Activated naive CD8-positive, alpha-beta T cell treated with anti-CD3 and anti-CD28 coated beads, Interleukin-2, amount 50 U/mL, for 24 hours (primary cell): ENCODE measurements around the gene SLC6A5.

Experiments
- ATAC-seq: fragments of 150-1000 bp; cut with Tn5 transposase; one replicate; pipeline ENCODE4 v1.10.0; 2021
- DNase-seq: peaks from one replicate; pipeline ENCODE4 v3.0.0; 2021
- H3K27ac Mint-ChIP-seq: one replicate; pipeline ENCODE4 v1.8.0; 2021; ENCODE audit warnings: mild to moderate bottlenecking, mixed read lengths
- H3K27me3 Mint-ChIP-seq: one replicate; pipeline ENCODE4 v1.8.0; 2021; ENCODE audit warnings: mixed read lengths
- H3K36me3 Mint-ChIP-seq: one replicate; pipeline ENCODE4 v1.8.0; 2021; ENCODE audit warnings: low read depth, mixed read lengths
- H3K4me1 Mint-ChIP-seq: one replicate; pipeline ENCODE4 v1.8.0; 2021; ENCODE audit warnings: mixed read lengths
- H3K4me3 Mint-ChIP-seq: one replicate; pipeline ENCODE4 v1.8.0; 2021; ENCODE audit warnings: mild to moderate bottlenecking, moderate library complexity, mixed read lengths
- H3K9me3 Mint-ChIP-seq: one replicate; pipeline ENCODE4 v1.8.0; 2021; ENCODE audit warnings: mixed read lengths

The SLC6A5 gene

DNA sequence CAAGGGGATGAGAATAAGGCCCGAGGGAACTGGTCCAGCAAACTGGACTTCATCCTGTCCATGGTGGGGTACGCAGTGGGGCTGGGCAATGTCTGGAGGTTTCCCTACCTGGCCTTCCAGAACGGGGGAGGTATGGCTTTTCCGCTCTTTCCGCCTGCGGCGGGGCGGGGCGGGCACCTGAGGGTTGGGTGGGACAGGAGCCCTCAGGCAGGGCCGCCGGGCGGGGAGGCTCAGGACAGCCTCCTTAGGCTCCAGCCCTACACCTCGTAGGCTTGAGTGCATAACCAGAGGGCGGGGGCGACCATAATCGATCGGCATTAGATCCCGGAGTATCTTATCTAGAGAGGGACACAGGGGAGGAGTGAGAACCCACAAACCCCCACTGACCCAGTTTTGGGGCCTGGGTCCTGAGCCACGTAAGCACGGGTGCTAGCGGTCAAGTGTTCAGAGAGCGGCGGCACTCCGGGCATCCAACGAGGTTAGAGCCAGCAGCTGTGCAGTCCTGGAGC, 4.9 kb downstream of the SLC6A5 start:
- Mint-ChIP-seq H3K27ac (no peak overlapping the region), H3K4me3 (no peak overlapping the region), H3K36me3 (no peaks in the 10 kb centered on the region), H3K4me1 (no peaks in the 10 kb centered on the region), H3K9me3 (peaks cover 9% of the 10 kb centered on the region), H3K27me3 (peaks cover 93% of the 10 kb centered on the region)
- DNase-seq (no peak), ATAC-seq (no peak)

DNA sequence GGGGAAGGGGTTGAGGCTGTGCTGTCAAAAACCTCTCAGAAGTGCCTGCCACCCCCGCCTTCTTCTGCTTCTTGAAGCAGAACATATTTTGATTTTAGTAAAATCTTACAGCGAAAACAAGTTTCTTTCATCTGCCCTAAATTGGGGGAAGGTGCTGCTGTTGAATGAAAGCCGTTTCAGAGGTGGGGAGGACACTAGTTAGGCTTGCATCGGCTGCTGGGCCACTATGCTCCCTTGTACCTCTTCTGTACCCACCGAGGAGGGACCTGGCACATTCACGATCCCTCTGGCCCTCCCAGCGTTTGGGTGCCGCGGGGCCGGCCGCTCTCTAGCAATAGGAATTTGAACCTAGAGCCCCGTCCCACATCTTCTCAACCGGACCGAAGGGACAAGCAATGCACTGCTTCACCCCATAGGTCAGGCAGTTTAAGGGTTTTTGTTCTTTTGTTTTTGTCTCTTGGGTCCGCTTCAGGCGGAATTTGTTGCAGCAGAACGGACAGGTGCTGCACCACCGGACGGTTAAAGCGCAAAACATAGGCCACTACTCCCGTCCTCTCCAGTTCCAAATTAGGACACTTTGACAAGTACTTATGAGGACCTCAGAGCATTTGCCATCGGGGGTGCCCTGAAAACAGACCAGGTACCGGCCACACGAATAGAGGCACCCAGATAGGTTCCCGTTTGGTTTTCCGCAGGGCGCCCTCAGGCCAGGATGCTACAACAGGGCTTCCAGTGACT, 5.6 kb downstream of the SLC6A5 start:
- peaks cover 91% of the 10 kb centered on the region for H3K27me3 Mint-ChIP-seq
- H3K27ac Mint-ChIP-seq, result no peak overlapping the region
- H3K4me1 Mint-ChIP-seq, result peaks cover 1% of the 10 kb centered on the region
- DNase-seq (no peak), ATAC-seq (no peak)
- no peak overlapping the region for H3K4me3 Mint-ChIP-seq
- no peaks in the 10 kb centered on the region for H3K36me3 Mint-ChIP-seq
- peaks cover 5% of the 10 kb centered on the region for H3K9me3 Mint-ChIP-seq

DNA sequence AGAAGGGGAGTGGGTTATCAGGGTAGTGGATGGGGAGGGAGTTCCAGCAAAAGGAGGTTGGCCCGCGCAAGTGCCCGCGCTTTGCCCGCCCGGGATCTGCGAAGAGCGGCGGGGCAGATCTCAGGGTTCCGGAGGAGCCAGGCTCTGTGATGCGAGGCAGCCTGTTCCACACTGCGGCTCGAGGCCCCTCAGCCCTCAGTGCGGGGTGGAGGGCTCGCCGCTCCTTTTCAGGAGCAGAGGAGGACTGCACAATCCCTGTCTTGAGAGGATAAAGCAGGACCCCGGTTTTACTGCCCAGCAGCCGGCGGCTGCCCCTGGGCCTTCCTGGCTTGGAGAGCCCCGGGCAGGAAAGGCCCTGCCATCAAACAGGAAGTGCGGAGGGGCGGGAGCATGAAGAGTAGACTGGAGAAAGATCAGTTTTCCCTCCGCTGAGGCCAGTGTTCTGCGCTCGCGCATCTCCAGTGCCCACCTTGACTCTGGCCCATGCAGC, 6.2 kb downstream of the SLC6A5 start:
- no peak for ATAC-seq
- H3K36me3 Mint-ChIP-seq, result no peaks in the 10 kb centered on the region
- H3K4me1 Mint-ChIP-seq, result peaks cover 6% of the 10 kb centered on the region
- no peak for DNase-seq
- no peak overlapping the region for H3K4me3 Mint-ChIP-seq
- no peak overlapping the region for H3K27ac Mint-ChIP-seq
- H3K27me3 Mint-ChIP-seq, result peaks cover 90% of the 10 kb centered on the region
- H3K9me3 Mint-ChIP-seq, result no peaks in the 10 kb centered on the region

DNA sequence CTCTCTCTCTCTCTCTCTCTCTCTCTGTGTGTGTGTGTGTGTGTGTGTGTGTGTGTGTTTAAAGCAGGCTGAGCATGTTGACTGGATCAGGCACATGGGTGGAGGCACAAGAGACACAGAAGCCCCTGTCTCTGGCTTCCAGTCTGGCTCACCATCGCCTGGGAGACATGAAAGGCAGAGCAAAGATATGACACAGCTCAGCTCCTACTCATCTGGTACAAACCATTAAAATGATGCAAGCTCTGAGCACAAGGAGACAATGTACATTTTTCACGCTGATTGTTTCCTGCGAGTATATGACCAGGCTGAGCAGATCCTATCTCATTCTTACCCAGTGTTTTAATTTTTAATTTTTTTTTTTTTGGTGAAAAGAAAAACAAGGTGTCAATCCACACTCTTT, 9.5 kb downstream of the SLC6A5 start:
- ATAC-seq, result no peak

DNA sequence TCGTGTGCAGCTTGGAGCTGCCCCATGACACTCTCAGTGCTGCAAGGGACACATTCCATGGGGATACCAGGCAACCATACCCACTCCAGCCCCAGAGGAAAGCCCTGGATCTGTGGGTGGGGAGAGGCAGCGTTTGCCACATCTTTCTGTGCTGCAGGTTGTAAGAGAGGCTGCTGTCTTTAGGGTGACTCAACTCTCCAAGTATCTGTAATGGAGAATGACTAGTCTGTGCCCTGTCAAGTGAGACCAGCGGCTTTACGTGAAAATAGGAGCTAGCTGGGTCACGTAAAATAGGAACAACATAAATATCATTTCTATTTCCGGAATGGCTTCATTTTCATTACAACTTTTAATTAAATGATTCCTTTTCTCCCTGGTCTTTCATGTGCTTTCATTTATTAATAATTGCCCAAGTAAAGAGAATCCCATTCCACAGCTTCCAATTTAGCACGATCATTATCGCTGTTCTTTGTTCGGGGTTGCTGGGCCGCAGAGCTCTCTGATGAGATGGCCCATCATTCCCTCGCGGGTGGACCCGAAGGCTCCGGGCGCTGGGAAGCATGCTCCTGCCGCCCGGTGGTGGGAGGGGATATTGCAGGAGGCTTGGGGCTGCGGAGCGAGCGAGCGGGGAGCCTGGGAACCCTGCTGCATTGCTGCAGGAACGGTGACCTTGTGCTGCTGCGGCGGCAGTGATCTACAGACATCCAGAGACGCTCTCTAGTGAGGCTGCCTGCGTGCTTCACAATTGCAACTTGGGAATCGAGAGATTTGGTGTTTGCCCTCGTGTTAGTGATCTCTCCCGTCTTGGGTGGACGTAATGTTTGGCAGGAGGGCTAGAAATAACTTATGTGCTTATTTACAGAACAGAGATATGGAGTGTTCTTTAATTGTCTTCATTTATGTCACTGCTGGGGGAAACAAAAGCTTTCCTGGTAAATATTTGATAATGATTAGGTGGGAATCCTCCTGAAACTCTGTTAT, 10.6 kb downstream of the SLC6A5 start:
- DNase-seq, result peak; percentile 78
- Mint-ChIP-seq H3K4me1 (peaks cover 6% of the 10 kb centered on the region), H3K27ac (no peak overlapping the region), H3K4me3 (peak overlapping the region; percentile 55), H3K36me3 (no peaks in the 10 kb centered on the region), H3K9me3 (no peaks in the 10 kb centered on the region), H3K27me3 (peaks cover 69% of the 10 kb centered on the region)
- ATAC-seq, result peak; percentile 81

More for the DNA sequence above, 9.5 kb downstream of the SLC6A5 start:
- peaks cover 6% of the 10 kb centered on the region for H3K4me1 Mint-ChIP-seq
- peaks cover 80% of the 10 kb centered on the region for H3K27me3 Mint-ChIP-seq
- no peaks in the 10 kb centered on the region for H3K9me3 Mint-ChIP-seq
- DNase-seq, result no peak
- H3K36me3 Mint-ChIP-seq, result no peaks in the 10 kb centered on the region
- no peak overlapping the region for H3K27ac Mint-ChIP-seq
- H3K4me3 Mint-ChIP-seq, result no peak overlapping the region

DNA sequence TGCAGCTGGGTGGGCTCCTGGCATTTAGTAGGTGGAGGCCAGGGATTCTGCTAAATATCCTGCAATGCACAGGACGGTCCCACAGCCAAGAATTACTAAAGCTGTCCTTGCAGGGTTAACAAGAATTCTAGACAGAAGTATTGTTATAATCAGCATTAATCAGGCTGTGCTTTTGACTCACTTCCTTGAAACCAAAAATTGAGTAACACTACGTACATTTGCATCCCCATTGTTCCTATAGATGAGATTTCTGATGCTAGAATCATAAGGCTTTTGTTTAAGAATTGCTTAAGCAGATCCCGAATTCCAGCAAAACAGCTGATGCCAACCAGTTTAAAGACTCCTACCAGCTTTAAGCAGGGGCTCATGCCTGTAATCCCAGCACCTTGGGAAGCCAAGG, 11.4 kb downstream of the SLC6A5 start:
- no peak for DNase-seq
- no peaks in the 10 kb centered on the region for H3K36me3 Mint-ChIP-seq
- no peaks in the 10 kb centered on the region for H3K9me3 Mint-ChIP-seq
- H3K27ac Mint-ChIP-seq, result no peak overlapping the region
- H3K4me3 Mint-ChIP-seq, result no peak overlapping the region
- peaks cover 6% of the 10 kb centered on the region for H3K4me1 Mint-ChIP-seq
- peaks cover 63% of the 10 kb centered on the region for H3K27me3 Mint-ChIP-seq
- ATAC-seq, result no peak

DNA sequence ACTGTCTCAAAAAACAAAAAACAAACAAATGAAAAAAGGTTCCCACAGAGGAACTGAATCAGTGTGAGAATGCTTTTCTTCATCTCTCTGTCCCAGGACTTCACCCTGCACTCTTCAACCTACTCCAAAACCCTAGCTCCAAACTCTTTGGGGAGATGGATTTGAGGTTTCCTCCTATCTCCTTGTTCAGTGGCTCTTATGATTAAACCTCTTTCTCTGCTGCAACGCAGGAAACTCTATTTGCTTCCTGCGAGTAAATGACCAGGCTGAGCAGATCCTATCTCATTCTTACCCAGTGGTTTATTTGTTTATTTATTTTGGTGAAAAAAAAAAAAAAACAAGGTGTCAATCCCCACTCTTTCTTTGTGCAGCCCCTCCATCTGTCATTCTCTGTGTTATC, 12.0 kb downstream of the SLC6A5 start:
- ATAC-seq (no peak), DNase-seq (no peak)
- Mint-ChIP-seq H3K27ac (no peak overlapping the region), H3K9me3 (no peaks in the 10 kb centered on the region), H3K4me1 (peaks cover 6% of the 10 kb centered on the region), H3K27me3 (peaks cover 59% of the 10 kb centered on the region), H3K36me3 (no peaks in the 10 kb centered on the region), H3K4me3 (no peak overlapping the region)

DNA sequence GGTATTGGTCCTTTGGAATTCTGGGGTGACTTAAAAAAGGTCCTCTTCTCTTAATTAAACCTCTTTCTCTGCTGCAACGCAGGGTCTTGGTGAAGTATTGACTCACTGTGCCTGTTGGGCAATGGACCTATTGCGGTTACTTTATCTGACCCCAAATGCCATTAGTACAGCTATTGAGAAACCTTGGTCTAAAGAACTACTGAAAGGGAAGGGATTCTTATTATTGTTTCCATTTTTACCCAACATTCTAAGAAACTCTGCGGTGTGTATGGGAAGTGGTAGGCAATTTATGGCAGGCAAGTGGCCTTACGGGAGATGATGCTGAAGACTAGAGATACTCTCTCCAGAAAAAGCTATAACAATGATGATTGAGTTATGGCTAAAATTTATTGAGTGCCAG, 12.5 kb downstream of the SLC6A5 start:
- ATAC-seq, result no peak
- Mint-ChIP-seq H3K27me3 (peaks cover 56% of the 10 kb centered on the region), H3K36me3 (no peaks in the 10 kb centered on the region), H3K9me3 (no peaks in the 10 kb centered on the region), H3K4me1 (peaks cover 6% of the 10 kb centered on the region), H3K27ac (no peak overlapping the region), H3K4me3 (no peak overlapping the region)
- no peak for DNase-seq

DNA sequence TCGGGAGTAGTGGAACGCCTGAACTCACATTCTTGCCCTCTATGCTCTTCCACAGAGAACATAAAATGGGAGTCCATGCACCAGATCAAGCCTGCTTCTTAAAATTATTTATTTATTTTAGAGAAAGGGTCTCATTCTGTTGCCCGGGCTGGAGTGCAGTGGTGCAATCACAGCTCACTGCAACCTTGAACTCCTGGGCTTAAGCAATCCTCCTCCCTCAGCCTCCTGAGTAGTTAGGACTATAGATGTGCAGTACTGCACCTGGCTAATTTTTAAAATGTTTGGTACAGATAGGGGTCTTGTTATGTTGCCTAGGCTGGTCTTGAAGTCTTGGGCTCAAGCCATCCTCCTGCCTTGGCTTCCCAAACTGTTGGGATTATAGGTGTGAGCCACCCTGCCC, 13.0 kb downstream of the SLC6A5 start:
- Mint-ChIP-seq H3K27ac (no peak overlapping the region), H3K4me3 (no peak overlapping the region), H3K9me3 (no peaks in the 10 kb centered on the region), H3K27me3 (peaks cover 51% of the 10 kb centered on the region), H3K4me1 (peaks cover 6% of the 10 kb centered on the region), H3K36me3 (no peaks in the 10 kb centered on the region)
- ATAC-seq (no peak), DNase-seq (no peak)

DNA sequence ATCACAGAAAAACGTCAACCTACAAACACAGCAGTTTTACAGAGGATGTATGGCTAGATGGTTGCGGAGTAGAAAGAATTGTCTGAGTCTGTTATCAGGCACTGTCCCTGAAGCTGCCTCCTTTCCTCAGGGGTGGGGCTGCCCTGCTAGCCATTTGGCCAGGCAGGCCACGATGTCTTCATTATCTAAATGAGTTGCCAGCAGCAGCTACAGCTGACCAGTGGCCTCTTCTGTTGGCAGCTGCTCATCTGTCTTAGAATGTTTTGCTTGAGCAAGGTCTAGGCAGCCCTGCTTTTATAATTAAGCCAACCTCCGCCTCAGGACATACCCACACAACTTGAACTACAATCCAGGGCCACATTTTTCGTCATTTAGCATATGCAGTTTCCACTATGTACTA, 17.5 kb downstream of the SLC6A5 start:
- no peak overlapping the region for H3K27ac Mint-ChIP-seq
- H3K36me3 Mint-ChIP-seq, result no peaks in the 10 kb centered on the region
- H3K9me3 Mint-ChIP-seq, result no peaks in the 10 kb centered on the region
- DNase-seq (no peak), ATAC-seq (no peak)
- H3K27me3 Mint-ChIP-seq, result peaks cover 13% of the 10 kb centered on the region
- H3K4me1 Mint-ChIP-seq, result no peaks in the 10 kb centered on the region
- H3K4me3 Mint-ChIP-seq, result no peak overlapping the region

DNA sequence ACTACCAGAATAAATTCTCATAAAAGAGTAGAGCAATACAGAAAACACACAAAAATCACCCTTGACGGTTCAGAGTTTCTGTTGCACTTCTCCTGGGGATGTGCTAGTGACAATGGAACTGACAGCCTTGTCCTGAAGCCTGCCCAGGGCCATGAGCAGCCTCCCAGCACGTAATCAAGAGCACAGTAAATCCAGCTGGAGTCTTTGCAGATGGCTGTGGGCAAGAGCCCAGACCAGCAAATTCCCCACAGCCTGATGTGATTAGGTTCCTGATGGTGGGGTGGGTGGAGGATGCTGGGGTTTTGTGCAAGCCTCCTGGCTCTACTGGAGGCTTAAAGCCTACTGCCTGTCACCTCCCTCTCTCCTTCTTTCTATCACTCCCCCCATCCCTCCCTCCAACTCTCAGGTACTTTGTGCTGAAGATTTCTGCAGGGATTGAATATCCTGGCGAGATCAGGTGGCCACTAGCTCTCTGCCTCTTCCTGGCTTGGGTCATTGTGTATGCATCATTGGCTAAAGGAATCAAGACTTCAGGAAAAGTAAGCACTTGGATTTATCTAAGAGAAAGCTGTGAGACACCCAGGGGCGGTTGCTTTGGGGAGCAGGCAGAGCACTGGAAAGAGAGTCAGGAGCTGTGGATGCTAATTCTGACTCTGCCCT, 18.1 kb downstream of the SLC6A5 start:
- Mint-ChIP-seq H3K4me1 (no peaks in the 10 kb centered on the region), H3K9me3 (no peaks in the 10 kb centered on the region), H3K36me3 (no peaks in the 10 kb centered on the region), H3K4me3 (no peak overlapping the region), H3K27ac (no peak overlapping the region), H3K27me3 (peaks cover 10% of the 10 kb centered on the region)
- ATAC-seq, result no peak
- no peak for DNase-seq

DNA sequence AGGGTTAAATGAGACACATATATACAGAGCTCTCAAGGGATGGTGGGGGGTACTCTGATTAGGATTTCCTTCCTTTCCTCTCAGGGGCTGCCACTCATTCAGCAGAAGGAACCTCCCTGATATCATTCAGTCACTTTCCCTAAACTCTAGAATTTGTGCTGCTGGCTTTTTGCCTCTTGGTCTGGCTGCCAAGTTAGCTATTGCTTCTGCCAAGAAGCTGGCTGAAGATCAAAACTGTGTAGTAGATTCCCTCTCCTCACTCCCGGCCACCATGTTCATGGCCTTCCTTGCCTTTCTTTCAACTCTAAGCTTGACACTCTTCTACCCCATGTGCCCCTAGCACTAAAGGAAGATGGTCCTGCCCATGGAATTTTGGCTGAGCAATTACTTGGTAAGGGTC, 18.7 kb downstream of the SLC6A5 start:
- Mint-ChIP-seq H3K27ac (no peak overlapping the region), H3K36me3 (no peaks in the 10 kb centered on the region)

DNA sequence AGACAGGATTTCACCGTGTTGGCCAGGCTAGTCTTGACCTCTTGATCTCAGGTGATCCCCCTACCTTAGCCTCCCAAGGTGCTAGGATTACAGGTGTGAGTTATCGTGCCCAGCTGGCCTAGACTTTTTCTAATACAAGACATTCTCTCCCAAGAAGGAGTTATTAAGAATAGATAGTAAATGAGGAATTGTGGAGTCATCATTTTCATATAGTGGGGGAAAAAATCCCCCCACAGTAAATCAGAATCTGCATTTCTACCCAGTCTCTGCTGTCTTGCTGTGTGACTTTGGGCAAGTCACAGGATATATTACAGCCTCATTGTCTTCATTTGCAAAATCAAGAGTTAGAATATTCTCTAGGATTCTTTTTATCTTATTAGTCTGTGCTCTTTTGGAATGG, 21.6 kb downstream of the SLC6A5 start:
- Mint-ChIP-seq H3K27me3 (peaks cover 12% of the 10 kb centered on the region), H3K4me3 (no peak overlapping the region), H3K27ac (no peak overlapping the region), H3K9me3 (no peaks in the 10 kb centered on the region), H3K36me3 (no peaks in the 10 kb centered on the region), H3K4me1 (no peaks in the 10 kb centered on the region)
- DNase-seq (no peak), ATAC-seq (no peak)

More for the DNA sequence above, 18.7 kb downstream of the SLC6A5 start:
- no peak overlapping the region for H3K4me3 Mint-ChIP-seq
- ATAC-seq, result no peak
- peaks cover 6% of the 10 kb centered on the region for H3K27me3 Mint-ChIP-seq
- DNase-seq, result no peak
- H3K9me3 Mint-ChIP-seq, result no peaks in the 10 kb centered on the region
- H3K4me1 Mint-ChIP-seq, result no peaks in the 10 kb centered on the region

DNA sequence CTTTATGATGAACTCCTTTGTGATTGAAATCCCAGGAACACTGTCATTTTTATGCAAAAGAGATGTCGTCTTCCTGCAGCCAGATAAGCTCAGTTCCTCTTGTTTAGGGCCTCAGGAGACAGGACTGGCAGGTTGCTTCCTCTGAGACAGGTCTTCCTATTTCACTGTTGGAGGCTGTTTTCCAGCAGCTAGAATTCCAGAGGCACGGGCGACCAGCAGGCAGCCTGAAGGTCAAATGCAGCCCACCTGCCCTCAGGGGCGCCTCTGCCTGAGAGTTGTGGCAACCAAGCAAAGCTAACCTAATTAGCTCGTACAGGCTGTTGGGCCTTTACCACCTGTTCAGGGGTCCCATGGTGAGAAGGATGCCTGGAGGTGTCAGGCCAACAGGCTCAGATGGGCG, 22.3 kb downstream of the SLC6A5 start:
- no peak overlapping the region for H3K4me3 Mint-ChIP-seq
- no peaks in the 10 kb centered on the region for H3K4me1 Mint-ChIP-seq
- H3K9me3 Mint-ChIP-seq, result no peaks in the 10 kb centered on the region
- H3K36me3 Mint-ChIP-seq, result no peaks in the 10 kb centered on the region
- no peak overlapping the region for H3K27ac Mint-ChIP-seq
- ATAC-seq (no peak), DNase-seq (no peak)
- H3K27me3 Mint-ChIP-seq, result peaks cover 11% of the 10 kb centered on the region
